Measurements from ENCODE around the gene FAIM2.
"Not testable (repeated sequence)": the region's sequence is repeated elsewhere in the genome, so short reads cannot be mapped to it uniquely, and the experiment has no call there.

Gene FAIM2

GRCh38 chr12:49875115-49875720, 28.5 kb downstream of the FAIM2 start:
- no peak for DNase-seq

DNA sequence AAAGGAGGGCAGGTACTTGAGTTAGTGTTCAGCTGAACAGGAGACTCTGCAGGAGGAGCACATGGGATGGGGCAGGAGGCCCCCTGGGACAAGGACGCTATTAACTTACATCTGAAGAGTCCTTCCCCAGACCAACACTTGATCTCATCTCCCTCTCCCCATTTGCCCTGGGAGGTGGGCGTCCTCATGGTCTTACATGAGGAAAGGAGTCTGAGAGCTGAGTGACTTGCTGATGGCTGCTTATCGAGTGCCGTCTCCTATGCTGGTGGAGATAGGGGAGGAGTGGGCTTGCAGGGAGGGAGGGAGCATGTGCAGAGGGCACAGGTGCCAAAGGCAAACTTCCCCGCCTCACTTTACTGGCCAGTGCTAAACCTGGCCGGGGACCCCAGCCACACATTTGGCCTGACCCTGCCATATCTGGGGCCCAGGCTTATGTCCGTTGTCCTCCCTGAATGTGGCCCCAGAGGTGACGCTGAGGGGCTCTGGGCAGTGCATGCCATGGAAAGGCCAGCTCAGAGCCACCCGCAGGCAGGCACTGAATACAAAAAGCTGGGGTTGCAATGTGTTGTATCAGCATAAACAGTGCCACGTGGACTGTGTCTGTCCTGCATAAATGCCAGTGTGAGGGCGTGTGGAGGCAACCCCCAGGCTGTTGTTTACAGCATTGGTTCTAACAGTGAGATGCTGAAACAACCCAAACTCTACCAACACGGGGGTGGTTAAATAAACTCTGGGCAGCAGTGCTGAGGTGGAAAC, 29.4 kb downstream of the FAIM2 start:
- DNase-seq, result no peak

- DNase-seq, result no peak
These were observed 30.3 kb downstream of the FAIM2 start for GRCh38 chr12:49873361-49873934.

- DNase-seq, result no peak
These were observed 30.9 kb downstream of the FAIM2 start for GRCh38 chr12:49872781-49873181.

DNA sequence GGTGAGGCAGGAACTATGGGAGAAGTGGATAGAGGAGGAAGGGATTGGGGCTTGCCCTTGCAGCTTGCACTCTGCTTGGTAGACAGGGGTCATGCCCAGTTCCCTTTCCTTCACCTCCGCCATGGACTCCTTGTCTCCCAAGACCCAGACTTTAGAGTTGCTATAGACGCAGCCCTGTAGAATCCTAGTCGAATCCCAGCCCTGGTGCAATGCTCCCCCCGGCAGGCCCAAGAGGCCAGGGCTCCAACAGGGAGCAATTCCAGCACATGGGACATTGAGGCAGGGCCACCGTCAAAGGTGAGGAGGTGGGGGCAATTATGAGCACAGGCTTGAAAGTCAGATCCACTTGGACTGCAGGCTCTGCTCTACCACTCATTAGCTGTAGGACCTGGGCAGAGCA, 31.3 kb downstream of the FAIM2 start:
- no peak for DNase-seq

- not testable (repeated sequence) for DNase-seq
These were observed 31.9 kb downstream of the FAIM2 start for GRCh38 chr12:49871811-49872251.

DNA sequence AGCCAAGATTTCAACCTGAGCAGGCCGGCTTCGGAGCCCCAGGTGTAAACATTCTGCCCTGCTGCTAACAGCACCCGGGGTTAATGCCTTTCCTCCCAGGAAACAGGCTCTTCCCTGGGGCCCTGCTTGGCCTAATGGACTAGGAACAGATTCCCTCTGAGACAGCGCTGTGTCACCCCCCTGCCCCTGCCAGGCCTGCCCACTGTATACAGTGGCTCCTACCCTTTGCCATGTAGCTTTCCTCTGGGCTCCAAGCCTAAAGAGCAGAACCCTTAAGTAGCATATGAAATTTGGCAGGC, 32.5 kb downstream of the FAIM2 start:
- DNase-seq, result no peak

- DNase-seq, result no peak
These were observed 33.0 kb downstream of the FAIM2 start for GRCh38 chr12:49870501-49871262.

- DNase-seq, result no peak
These were observed 33.7 kb downstream of the FAIM2 start for GRCh38 chr12:49869816-49870500.

DNA sequence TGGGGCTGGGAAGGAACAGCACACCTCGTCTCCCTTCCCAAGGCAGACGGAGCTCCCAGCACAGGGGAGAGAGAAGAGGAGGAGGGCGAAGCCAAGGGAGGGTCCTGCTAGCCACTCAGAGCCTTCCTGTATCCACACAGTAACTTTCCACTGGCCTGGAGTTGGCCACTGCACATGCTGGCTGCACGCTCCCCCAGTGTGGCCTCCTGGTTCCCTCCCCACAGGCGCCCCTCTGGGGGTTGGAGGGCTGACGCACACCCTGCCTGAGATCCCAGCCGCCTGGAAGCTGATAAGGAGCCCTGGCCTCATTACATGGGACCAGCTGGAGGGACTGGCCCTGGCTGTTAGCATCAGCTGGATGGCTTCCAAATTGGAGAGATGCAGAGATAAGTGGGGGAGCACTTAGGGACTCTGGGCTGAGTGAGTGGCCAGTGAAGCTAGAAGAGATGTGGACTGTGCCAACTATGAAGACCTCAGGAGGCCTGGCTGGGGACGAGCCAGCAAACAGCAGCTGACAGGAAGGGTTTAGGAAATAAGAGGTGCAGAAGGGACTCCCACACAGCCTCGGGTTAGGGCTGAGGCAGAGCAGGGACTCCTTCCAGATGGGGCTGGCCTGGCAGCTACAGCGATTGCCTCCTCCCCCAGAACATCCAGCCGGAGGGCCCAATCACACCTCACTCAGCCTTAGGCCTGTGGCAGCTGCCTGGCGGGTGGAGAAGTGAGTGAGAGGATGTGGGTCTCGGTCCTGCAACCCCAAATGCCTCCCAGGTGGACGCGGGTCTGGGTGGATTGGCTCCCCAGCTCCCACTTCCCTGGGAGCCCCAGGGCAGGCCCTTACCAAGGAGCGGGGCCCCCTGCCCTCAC, 34.5 kb downstream of the FAIM2 start:
- peak; percentile 70 to 72 for DNase-seq

DNA sequence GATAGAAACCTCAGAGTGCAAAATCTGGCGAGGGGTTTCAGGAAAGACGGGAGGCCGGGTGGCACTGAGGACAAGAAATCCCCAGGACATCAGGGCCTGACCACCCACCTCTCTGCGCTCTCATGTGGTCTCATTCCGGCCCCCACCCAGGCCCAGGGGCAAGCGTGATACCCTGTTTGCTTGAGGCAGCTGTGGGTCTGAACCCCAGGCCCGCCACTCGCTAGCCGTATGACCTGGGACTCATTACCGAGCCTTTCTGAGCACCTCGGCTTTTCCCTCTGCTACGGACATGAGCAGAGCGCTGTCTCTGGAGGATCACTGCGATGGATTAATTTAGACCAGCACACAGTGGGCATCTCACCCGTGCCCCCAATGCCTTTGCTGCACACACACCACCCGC, 35.3 kb downstream of the FAIM2 start:
- DNase-seq, result no peak

- DNase-seq, result no peak
These were observed 35.9 kb downstream of the FAIM2 start for GRCh38 chr12:49867570-49868341.

DNA sequence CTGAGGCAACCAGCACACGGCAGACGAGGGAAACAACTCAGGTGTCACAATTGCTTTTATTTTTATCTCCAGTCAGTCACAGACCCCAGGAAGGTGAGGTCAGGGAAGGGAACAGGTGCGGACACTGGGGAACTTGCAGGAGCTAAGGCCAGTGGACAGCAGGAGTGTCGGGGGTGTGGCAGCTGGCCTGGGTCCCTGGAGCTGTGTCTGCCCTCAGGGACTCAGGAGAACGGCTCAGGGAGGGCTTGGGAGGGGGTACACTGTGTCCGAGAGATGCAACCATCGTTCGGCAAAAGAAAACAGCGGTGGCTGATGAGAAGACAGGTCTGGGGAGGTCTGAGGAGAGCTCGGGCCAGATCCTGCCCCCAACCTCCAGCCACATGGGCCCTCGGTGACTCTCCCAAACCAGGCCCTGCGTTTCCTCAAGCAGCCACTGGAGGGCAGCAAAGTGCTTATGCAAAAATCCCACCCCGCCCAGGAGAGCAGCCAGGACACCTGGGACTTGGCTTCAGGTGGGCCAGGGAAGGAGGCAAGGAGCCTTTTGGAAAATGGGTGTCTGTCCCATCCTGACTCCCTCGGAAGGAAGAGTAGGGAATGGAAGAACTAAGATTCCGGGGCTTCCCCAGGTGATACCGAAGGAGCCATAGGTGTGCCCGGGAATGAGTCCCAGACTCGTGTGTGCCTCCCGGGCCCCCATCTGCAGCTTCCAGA, 36.7 kb downstream of the FAIM2 start:
- peak; percentile 15 to 26 for DNase-seq

DNA sequence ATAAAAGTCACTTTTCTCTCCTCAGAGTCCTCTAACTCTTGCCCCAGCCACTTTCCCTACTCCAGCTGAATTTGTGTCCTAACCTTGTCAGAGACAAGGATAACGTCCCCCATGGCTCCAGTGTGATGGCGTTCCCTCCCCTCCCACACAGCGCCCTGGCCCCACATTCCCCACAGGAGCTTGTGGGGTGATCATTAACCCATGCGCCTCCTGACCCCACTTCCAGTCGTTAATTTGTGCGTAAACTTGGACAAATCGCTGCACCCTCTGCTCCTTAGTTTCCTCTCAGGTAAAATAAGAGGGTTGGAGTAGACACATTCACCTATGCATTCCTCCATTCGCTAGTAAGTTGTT, 37.9 kb downstream of the FAIM2 start:
- no peak for DNase-seq

DNA sequence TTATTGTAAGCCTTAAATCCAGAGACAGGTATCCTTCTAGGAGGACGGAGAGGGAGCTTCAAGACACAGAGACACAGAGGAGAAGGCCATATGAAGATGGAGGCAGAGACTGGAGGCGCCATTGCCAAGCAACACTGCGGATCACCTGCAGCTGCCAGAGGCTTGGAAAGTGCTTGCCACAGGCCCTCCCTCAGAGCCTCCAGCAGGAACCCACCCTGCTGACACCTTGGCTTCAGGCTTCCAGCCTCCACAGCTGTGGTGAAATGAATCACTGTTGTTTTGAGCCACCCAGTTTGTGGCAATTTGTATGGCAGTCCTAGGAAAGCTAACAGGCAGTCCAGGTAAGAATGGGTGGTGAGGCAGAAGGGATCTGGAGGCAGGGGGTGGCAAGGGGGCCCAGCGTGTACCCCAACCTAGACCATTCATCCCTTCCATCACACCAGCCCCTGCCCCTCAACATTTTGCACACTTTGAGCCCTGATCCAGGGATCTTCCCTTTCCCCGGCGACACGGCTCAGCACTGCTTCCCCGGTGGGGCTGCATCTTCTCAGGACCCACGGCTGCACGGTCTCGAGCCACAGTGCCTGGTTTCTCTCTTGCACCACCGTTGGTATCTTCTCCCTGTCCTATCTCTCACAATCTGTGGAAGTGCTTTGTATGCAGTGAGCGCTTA, 38.5 kb downstream of the FAIM2 start:
- DNase-seq, result no peak

- no peak for DNase-seq
These were observed 39.0 kb downstream of the FAIM2 start for GRCh38 chr12:49864798-49865090.

DNA sequence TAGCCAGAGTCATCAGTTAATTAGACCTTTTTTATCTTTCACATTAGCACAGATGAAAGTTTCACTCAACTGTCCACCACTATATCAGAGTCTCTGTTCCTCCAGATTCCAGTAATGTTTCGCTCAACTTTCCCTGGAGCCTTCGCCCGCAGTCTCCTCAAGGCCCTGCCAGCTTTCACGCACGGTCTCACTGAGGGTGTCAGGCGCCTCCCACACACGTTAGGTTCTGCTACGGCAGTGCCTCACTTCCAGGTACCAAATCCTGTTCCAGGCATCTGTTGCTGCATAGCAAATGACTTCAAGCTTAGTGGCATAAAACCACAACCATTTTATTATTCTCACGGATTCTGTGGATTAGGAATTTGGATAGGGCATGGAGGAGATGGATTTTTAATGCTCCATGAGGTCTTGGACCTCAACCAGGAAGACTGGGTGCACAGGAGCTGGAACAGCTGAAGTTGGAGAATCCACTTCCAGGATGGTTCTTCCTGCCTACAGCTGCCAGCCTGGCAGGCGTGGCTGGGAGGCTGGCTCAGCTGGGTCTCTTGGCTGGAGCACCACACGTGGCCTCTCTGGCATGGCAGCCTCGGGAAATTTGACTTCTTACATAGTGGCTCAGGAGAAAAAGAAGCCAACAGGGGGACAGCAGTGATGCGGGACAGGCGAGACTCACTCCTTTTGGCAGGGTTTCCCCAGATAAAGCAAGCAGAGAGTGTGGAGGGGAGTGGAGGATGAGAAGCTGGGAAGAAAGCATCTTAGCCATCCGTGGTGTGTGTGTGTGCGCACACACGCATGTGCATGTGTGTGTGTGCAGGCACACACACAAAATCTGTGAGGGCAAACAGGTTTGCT, 39.5 kb downstream of the FAIM2 start:
- DNase-seq, result no peak

GRCh38 chr12:49860921-49861320, 42.8 kb downstream of the FAIM2 start:
- not testable (repeated sequence) for DNase-seq

GRCh38 chr12:49855890-49856289, 47.8 kb downstream of the FAIM2 start:
- not testable (repeated sequence) for DNase-seq
